Measurements from ENCODE around the gene VTA1.
"Not testable (repeated sequence)": the region's sequence is repeated elsewhere in the genome, so short reads cannot be mapped to it uniquely, and the experiment has no call there.

VTA1 gene

GRCh38 chr6:142172758-142173157 is 25.7 kb downstream of the VTA1 start:
- no peak for DNase-seq (ENCODE audit: low read depth)

GRCh38 chr6:142173980-142174379 is 26.9 kb downstream of the VTA1 start:
- DNase-seq (ENCODE audit: low read depth) = no peak

- DNase-seq (ENCODE audit: low read depth) = no peak
Measured at GRCh38 chr6:142174703-142175102, 27.6 kb downstream of the VTA1 start.

GRCh38 chr6:142178129-142178528 is 31.1 kb downstream of the VTA1 start:
- no peak for DNase-seq (ENCODE audit: low read depth)

- no peak for DNase-seq (ENCODE audit: low read depth)
Measured at GRCh38 chr6:142182004-142182403, 34.9 kb downstream of the VTA1 start.

- DNase-seq (ENCODE audit: low read depth) = no peak
Measured at GRCh38 chr6:142183351-142183750, 36.3 kb downstream of the VTA1 start.

- DNase-seq (ENCODE audit: low read depth) = no peak
Measured at GRCh38 chr6:142184307-142184706, 37.2 kb downstream of the VTA1 start.

- DNase-seq (ENCODE audit: low read depth) = no peak
Measured at GRCh38 chr6:142185641-142186040, 38.6 kb downstream of the VTA1 start.

- DNase-seq (ENCODE audit: low read depth) = no peak
Measured at GRCh38 chr6:142187209-142187608, 40.1 kb downstream of the VTA1 start.

- not testable (repeated sequence) for DNase-seq (ENCODE audit: low read depth)
Measured at GRCh38 chr6:142188341-142188740, 41.3 kb downstream of the VTA1 start.

GRCh38 chr6:142189057-142189456 is 42.0 kb downstream of the VTA1 start:
- no peak for DNase-seq (ENCODE audit: low read depth)

GRCh38 chr6:142192343-142192742 is 45.3 kb downstream of the VTA1 start:
- DNase-seq (ENCODE audit: low read depth) = no peak

- DNase-seq (ENCODE audit: low read depth) = no peak
Measured at GRCh38 chr6:142193621-142194020, 46.6 kb downstream of the VTA1 start.

- DNase-seq (ENCODE audit: low read depth) = no peak
Measured at GRCh38 chr6:142195862-142196541, 48.9 kb downstream of the VTA1 start.

GRCh38 chr6:142200846-142201628 is 54.0 kb downstream of the VTA1 start:
- no peak for DNase-seq (ENCODE audit: low read depth)

- DNase-seq (ENCODE audit: low read depth) = no peak
Measured at GRCh38 chr6:142207265-142207877, 60.3 kb downstream of the VTA1 start.

GRCh38 chr6:142210606-142211005 is 63.5 kb downstream of the VTA1 start:
- DNase-seq (ENCODE audit: low read depth) = no peak

- DNase-seq (ENCODE audit: low read depth) = no peak
Measured at GRCh38 chr6:142213402-142213801, 66.3 kb downstream of the VTA1 start.

GRCh38 chr6:142218446-142218845 is 71.4 kb downstream of the VTA1 start:
- no peak for DNase-seq (ENCODE audit: low read depth)

GRCh38 chr6:142222022-142222421 is 75.0 kb downstream of the VTA1 start:
- DNase-seq (ENCODE audit: low read depth) = no peak

- no peak for DNase-seq (ENCODE audit: low read depth)
Measured at GRCh38 chr6:142223938-142224337, 76.9 kb downstream of the VTA1 start.

GRCh38 chr6:142225115-142225514 is 78.1 kb downstream of the VTA1 start:
- DNase-seq (ENCODE audit: low read depth) = no peak

- no peak for DNase-seq (ENCODE audit: low read depth)
Measured at GRCh38 chr6:142225552-142225951, 78.5 kb downstream of the VTA1 start.
